Motor neuron (in vitro differentiated cells): ENCODE results near the gene ZNF563. TPM values are rescaled to one million over a fixed set of nuclear protein-coding genes. Genes with fewer than 3 reads are reported as not detected.
"Not testable (repeated sequence)": the region's sequence is repeated elsewhere in the genome, so short reads cannot be mapped to it uniquely, and the experiment has no call there.

Experiments
- ATAC-seq, 8 experiments: fragments of 200-7000 bp; cut with Tn5 transposase; replicated peaks in 6 of 8; 2 replicates each; pipeline ENCODE4 v1.8.0; 2021; ENCODE audit warnings: mild to moderate bottlenecking in 8 of 8, moderate library complexity in 8 of 8
- H3K27ac ChIP-seq, 2 donors: fragments of 250-450 bp; sonication (Bioruptor Pico); 2 replicates each; pipeline ENCODE4 v1.9.0; 2021; ENCODE audit warnings: antibody characterized with exemption in 2 of 2, mild to moderate bottlenecking in 2 of 2, moderate library complexity in 1 of 2
- H3K4me1 ChIP-seq, 2 donors: fragments of 250-450 bp; sonication (Bioruptor Pico); replicated peaks in 1 of 2; 2 replicates each; pipeline ENCODE4 v1.6.1; 2021; ENCODE audit warnings: antibody characterized with exemption in 2 of 2, mild to moderate bottlenecking in 2 of 2, moderate library complexity in 1 of 2
- H3K4me3 ChIP-seq, 5 donors: fragments of 250-450 bp; sonication (Bioruptor Pico); 2 replicates each; pipeline ENCODE4 v1.9.0; 2021; ENCODE audit warnings: antibody characterized with exemption in 5 of 5, mild to moderate bottlenecking in 5 of 5, moderate library complexity in 4 of 5
- WGBS, 10 experiments: fragments of 450-650 bp; shearing (Covaris generic); methylation state at CpG; one replicate each; pipeline ENCODE4 v1.0.0; 2022; 5-methylcytosine and 5-hydroxymethylcytosine counted together
- in situ Hi-C, 9 experiments: fragments of 400-800 bp; cut with MboI; loops; one replicate each; pipeline ENCODE4 v1.15.0; 2021; ENCODE audit warnings: low sequenced_read_pairs in 9 of 9, low pct_unique_long_range_greater_than_20kb in 2 of 9; ENCODE audit not compliant: unreplicated experiment in 9 of 9
- total RNA-seq, 8 experiments: library from RNA; unstranded; fragments of 300-600 nt; gene quantifications; 2 replicates each; pipeline versions ENCODE4 v1.2.3 to v1.2.4, GENCODE V29; 2022

ZNF563 gene
- total RNA-seq, 8 experiments from 2014 or later: 0.81 to 5.4 (median 3.1) TPM

DNA sequence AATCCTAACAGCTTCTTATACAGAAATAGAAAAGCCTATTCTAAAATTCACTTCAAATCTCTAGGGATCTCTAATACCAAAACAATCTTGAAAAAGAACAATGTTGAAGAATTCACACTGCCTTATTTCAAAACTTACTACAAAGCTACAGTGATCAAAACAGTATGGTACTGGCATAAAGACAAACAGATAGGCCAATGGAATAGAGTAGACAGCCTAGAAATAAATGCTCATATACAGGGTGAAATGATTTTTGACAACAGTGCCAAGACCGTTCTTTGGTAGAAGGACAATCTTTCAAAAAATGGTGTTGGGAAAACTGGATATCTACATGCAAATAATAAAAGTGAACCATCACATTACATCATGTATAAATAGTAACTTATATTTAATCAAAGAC lies 11.8 kb upstream of the ZNF563 start:
- no peak for ATAC-seq
- no peak overlapping the region for H3K27ac ChIP-seq
- no peaks in the 10 kb centered on the region for H3K4me1 ChIP-seq
- in situ Hi-C loops: no loop called here
- 43 to 100% (median 70%) methylated on average over 1 of the region's 1 CpG; no CpG with 5 or more reads in 2 of the 10 experiments for WGBS, 10 experiments
- H3K4me3 ChIP-seq: no peak overlapping the region

- in situ Hi-C loops: no loop called here
- no peak for ATAC-seq
- H3K4me1 ChIP-seq: peaks cover 11 to 14% of the 10 kb centered on the region in 2 donors
- no peak overlapping the region for H3K4me3 ChIP-seq
- WGBS, 10 experiments: 75 to 100% (median 86%) methylated on average over 1 to 3 of the region's 4 CpGs; no CpG with 5 or more reads in 5 of the 10 experiments
- H3K27ac ChIP-seq: no peak overlapping the region
Measured at GRCh38 chr19:12331211-12331941, 2.1 kb downstream of the ZNF563 start.

DNA sequence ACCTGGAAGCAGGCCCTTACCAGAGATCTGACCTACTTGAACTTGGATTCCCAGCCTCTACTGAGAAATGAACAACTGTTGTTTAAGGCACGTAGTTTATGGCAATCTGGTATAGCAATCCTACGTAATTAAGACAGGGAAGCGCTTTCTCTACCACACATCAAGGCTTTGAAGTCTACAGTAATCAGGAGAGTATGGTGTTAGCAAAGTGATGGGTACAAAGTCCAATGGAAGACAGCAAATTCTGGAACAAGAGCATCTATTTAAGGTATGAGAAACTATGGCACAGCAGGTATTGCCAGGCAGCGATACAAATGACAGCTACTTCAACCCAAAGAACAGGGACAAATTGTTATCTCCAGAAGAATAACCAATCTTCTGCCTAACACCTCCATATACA lies 3.1 kb downstream of the ZNF563 start:
- H3K4me1 ChIP-seq: peaks cover 11 to 14% of the 10 kb centered on the region in 2 donors
- 61 to 100% (median 89%) methylated on average over 1 to 4 of the region's 4 CpGs; no CpG with 5 or more reads in 2 of the 10 experiments for WGBS, 10 experiments
- H3K4me3 ChIP-seq: no peak overlapping the region
- no peak overlapping the region for H3K27ac ChIP-seq
- ATAC-seq: no peak
- in situ Hi-C loops: no loop called here

- Histone ChIP-seq H3K4me3 (no peak overlapping the region), H3K27ac (no peak overlapping the region), H3K4me1 (no peaks in the 10 kb centered on the region)
- ATAC-seq: no peak
- in situ Hi-C loops: no loop called here
Measured at GRCh38 chr19:12325690-12326089, 7.7 kb downstream of the ZNF563 start.

DNA sequence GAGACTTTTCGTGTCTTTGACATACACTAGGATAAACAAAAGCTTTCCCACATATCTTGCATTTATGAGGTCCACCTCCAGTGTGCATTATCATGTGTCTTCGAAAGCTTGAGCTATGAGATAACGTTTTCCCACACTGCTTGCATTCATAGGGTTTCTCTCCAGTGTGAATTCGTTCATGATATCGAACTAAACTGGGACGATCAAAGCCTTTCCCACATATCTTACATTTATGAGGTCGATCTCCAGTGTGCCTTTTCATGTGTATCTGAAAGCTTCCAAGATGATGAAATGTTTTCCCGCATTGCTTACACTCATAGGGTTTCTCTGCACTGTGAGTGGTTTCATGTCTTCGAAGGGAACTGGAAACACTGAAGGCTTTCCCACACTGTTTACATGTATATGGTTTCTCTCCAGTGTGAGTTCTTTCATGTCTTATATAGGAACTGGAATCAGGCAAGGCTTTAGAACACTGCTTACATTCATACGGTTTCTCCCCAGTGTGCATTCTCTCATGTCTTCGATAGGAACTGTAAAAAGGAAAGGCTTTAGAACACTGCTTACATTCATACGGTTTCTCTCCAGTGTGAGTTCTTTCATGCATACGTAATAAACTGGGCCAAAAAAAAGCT lies 14.5 kb downstream of the ZNF563 start:
- no peak for ATAC-seq
- H3K4me3 ChIP-seq: no peak overlapping the region
- H3K4me1 ChIP-seq: no peaks in the 10 kb centered on the region
- H3K27ac ChIP-seq: no peak overlapping the region
- 54 to 97% (median 90%) methylated on average over 2 to 12 of the region's 13 CpGs for WGBS, 10 experiments
- in situ Hi-C loops: no loop called here

GRCh38 chr19:12314553-12314952 lies 18.9 kb downstream of the ZNF563 start:
- no peaks in the 10 kb centered on the region for H3K4me1 ChIP-seq
- H3K4me3 ChIP-seq: no peak overlapping the region
- in situ Hi-C loops: no loop called here
- WGBS, 10 experiments: 40 to 92% (median 66%) methylated on average over 1 to 6 of the region's 7 CpGs; no CpG with 5 or more reads in 1 of the 10 experiments
- no peak overlapping the region for H3K27ac ChIP-seq
- no peak for ATAC-seq

DNA sequence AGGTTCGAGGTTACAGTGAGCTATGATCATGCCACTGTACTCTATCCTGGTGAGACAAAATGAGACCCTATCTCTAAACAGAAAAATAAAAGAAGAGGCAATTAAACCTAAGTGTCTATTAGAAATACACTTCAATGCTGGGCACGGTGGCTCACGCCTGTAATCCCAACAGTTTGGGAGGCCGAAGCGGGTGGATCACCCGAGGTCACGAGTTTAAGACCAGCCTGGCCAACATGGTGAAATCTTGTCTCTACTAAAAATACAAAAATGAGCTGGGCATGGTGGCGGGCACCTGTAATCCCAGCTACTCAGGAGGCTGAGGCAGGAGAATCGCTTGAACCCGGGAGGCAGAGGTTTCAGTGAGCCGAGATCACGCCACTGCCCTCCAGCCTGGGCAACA lies 24.5 kb downstream of the ZNF563 start:
- H3K4me1 ChIP-seq, in situ Hi-C loops, H3K27ac ChIP-seq, H3K4me3 ChIP-seq, ATAC-seq: not testable (repeated sequence)
- 83 to 100% (median 95%) methylated on average over 2 to 10 of the region's 12 CpGs; no CpG with 5 or more reads in 2 of the 10 experiments for WGBS, 10 experiments

DNA sequence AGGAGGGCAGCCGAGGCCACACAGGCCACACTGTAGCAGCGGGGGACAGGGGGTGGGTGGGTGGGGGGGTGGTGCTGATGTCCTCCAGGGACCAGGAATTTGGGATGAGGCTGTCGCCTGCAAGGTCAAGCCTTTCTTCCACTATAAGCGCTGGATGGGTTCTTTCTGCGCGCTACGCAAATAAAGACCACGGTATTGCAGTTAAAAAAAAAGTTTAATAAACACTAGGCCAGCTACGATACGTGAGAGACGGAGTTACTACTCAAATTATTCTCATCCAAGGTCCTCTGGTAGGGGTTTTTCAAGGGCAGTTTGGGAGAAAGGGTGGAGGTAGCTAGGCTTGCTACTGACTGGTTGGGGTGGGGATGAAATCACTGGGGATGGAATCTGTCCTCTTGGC lies 38.2 kb downstream of the ZNF563 start:
- WGBS, 10 experiments: 20 to 40% methylated on average over 1 of the region's 11 CpGs; no CpG with 5 or more reads in 8 of the 10 experiments
- Histone ChIP-seq H3K4me3 (peak overlapping the region; percentile 61 to 91 (median 82)), H3K4me1 (peaks cover 0 to 13% of the 10 kb centered on the region in 2 donors), H3K27ac (peak overlapping the region; percentile 57 to 93)
- in situ Hi-C loops: no loop called here
- peak in 1 of 8 experiments; percentile 35 for ATAC-seq

- H3K4me3 ChIP-seq: peak within 1 kb of the TSS; percentile 61 to 91 (median 82)
- ATAC-seq: peak; percentile 93 to 97 (median 96)
- WGBS, 10 experiments: 0 to 15% (median 0%) methylated on average over 1 to 18 of the region's 66 CpGs; no CpG with 5 or more reads in 3 of the 10 experiments
- H3K27ac ChIP-seq: peak within 1 kb of the TSS; percentile 73 to 93
- in situ Hi-C loops: no loop called here
- peaks cover 0 to 13% of the 10 kb centered on the region in 2 donors for H3K4me1 ChIP-seq
Measured at GRCh38 chr19:12294249-12295158, 38.9 kb downstream of the ZNF563 start, which contains the start of gene ZNF44. Gene ZNF44 (minus strand): TSS chr19:12294883. CDS start chr19:12294694, 189 bp downstream.

DNA sequence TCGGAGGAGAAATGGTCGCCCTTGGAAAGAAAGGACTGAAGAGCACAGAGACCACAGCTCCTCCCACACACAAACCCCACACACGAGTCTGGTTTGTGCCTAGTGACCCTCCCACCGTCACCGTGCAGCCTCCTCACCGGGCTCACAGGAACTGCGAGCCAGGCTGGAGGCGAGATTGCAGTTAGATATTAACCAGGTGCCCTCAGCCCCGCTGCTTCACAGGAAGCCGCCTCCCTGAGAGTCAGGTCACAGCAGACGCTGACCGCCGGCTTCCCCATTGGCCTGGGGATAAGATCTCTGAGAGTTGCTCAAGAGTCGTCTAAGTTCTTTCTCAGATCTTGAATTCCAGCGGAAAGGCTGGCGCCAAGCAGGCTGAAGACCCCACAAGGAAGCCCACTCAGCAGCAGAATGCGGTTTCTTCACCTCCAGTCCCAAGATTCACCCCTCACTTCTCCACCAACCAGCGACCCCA lies 39.6 kb downstream of the ZNF563 start:
- peak in 6 of 8 experiments; percentile 10 to 39 (median 14) for ATAC-seq
- Histone ChIP-seq H3K4me1 (peaks cover 0 to 13% of the 10 kb centered on the region in 2 donors), H3K4me3 (peak overlapping the region; percentile 61 to 91 (median 82)), H3K27ac (peak overlapping the region; percentile 73 to 93)
- in situ Hi-C loops: no loop called here
- WGBS, 10 experiments: 0% methylated on average over 1 to 3 of the region's 18 CpGs; no CpG with 5 or more reads in 6 of the 10 experiments

GRCh38 chr19:12289790-12290065 lies 43.7 kb downstream of the ZNF563 start:
- WGBS, 10 experiments: 80 to 100% (median 95%) methylated on average over 1 to 7 of the region's 7 CpGs; no CpG with 5 or more reads in 4 of the 10 experiments
- in situ Hi-C loops: no loop called here
- H3K4me1 ChIP-seq: peaks cover 0 to 10% of the 10 kb centered on the region in 2 donors
- no peak for ATAC-seq
- H3K4me3 ChIP-seq: no peak overlapping the region
- H3K27ac ChIP-seq: no peak overlapping the region

DNA sequence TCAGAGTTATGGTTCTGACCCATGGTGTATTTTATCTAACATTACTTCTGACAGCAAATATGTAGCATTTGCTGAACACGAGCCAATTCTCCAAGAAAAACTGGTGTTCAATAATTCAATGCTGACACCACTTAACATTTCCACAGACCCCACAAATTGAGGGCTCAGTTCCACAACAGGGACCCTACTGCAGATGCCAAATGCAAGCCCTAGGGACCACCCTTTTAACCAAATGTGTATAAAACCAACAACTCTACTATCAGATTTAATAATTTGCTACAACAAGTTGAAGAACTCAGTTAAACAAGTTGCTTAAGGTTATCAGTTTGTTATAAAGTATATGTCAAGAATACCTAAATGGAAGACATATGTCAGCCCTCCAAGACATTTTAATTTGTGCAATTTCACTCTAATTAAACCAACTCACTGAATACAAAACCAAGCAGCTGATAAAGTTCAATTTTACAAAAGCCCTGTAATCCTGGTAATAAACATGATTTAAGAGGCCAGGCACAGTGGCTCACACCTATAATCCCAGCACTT lies 45.4 kb downstream of the ZNF563 start:
- 17 to 100% (median 100%) methylated on average over 1 of the region's 1 CpG; no CpG with 5 or more reads in 3 of the 10 experiments for WGBS, 10 experiments
- in situ Hi-C loops: no loop called here
- Histone ChIP-seq H3K27ac (no peak overlapping the region), H3K4me1 (peaks cover 0 to 8% of the 10 kb centered on the region in 2 donors), H3K4me3 (no peak overlapping the region)
- no peak for ATAC-seq
